ES-I3 (cell line): Measurements from ENCODE around the gene SERPINA12.
"Not testable (repeated sequence)": the region's sequence is repeated elsewhere in the genome, so short reads cannot be mapped to it uniquely, and the experiment has no call there.

Experiments
- H3K36me3 ChIP-seq: 2 replicates; pipeline ENCODE4 v1.6.1; 2013; ENCODE audit warnings: mild to moderate bottlenecking, low read length, control low read depth, moderate library complexity; ENCODE audit not compliant: insufficient read depth
- H3K4me1 ChIP-seq: 2 replicates; pipeline ENCODE4 v1.6.1; 2013; ENCODE audit warnings: mild to moderate bottlenecking, control low read depth, low read length; ENCODE audit not compliant: insufficient read depth
- H3K9ac ChIP-seq: 2 replicates; pipeline ENCODE4 v1.6.1; 2013; ENCODE audit warnings: low read depth, mild to moderate bottlenecking, low read length, moderate library complexity
- H3K9me3 ChIP-seq: 2 replicates; pipeline ENCODE4 v1.6.1; 2013; ENCODE audit warnings: mild to moderate bottlenecking, low read length, moderate library complexity; ENCODE audit not compliant: control insufficient read depth, insufficient read depth

The SERPINA12 gene

GRCh38 chr14:94491511-94491910 is 17.8 kb downstream of the SERPINA12 start:
- Histone ChIP-seq H3K4me1 (no peaks in the 10 kb centered on the region; the same call in 1 of the 2 replicates), H3K9me3 (no peaks in the 10 kb centered on the region), H3K9ac (no peak overlapping the region), H3K36me3 (no peaks in the 10 kb centered on the region)

GRCh38 chr14:94489336-94489735 is 19.9 kb downstream of the SERPINA12 start:
- Histone ChIP-seq H3K9ac (no peak overlapping the region), H3K4me1 (no peaks in the 10 kb centered on the region; the same call in 1 of the 2 replicates), H3K9me3 (no peaks in the 10 kb centered on the region), H3K36me3 (no peaks in the 10 kb centered on the region)

DNA sequence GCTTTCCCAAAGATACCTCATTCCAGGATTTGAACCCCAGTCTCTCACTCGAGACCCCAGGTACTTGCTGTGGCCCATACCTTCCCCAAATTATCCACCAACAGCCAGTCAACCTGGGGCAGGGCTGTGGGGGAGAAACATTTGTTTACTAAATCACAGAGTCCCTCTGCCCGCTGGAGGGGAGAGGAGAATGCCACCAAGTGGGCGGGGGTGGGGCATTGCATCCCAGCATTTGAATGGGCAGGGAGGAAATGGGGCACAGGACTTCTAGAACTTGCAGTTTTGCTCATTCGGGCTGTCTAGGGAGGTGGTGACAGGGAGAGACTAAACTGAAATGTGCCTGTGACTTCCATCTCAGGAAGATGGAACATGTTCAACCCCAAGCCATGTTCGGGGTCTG is 22.4 kb downstream of the SERPINA12 start:
- H3K9me3 ChIP-seq = no peaks in the 10 kb centered on the region
- H3K36me3 ChIP-seq = no peaks in the 10 kb centered on the region
- peak overlapping the region; percentile 55 for H3K9ac ChIP-seq
- no peaks in the 10 kb centered on the region; the same call in 1 of the 2 replicates for H3K4me1 ChIP-seq

- H3K4me1 ChIP-seq = no peaks in the 10 kb centered on the region; the same call in 1 of the 2 replicates
- peak overlapping the region; percentile 55 for H3K9ac ChIP-seq
- no peaks in the 10 kb centered on the region for H3K36me3 ChIP-seq
- H3K9me3 ChIP-seq = no peaks in the 10 kb centered on the region
These were observed 23.1 kb downstream of the SERPINA12 start for GRCh38 chr14:94485944-94486841.

DNA sequence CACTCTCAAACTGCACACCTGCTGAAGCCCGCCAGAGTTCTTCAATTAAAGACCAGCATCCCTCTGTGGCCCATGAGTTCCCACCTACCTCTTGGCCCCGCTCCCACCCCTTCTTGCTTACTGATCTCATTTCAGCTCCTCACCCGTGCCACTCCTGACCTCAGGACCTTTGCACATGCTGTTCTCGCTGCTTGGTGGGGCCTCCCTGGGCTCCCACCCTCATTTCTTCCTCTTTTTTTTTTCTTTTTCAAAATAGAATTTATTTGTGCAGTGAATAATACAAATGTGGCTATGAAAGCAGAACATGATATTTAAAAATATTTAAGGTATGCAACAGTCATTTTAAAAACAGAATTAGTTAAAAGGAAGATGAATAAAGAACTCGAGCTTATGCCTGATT is 24.8 kb downstream of the SERPINA12 start:
- H3K4me1 ChIP-seq = no peaks in the 10 kb centered on the region; the same call in 1 of the 2 replicates
- no peaks in the 10 kb centered on the region for H3K36me3 ChIP-seq

GRCh38 chr14:94483729-94484275 is 25.5 kb downstream of the SERPINA12 start:
- H3K9me3 ChIP-seq = peaks cover 4% of the 10 kb centered on the region; the same call in 1 of the 2 replicates
- H3K9ac ChIP-seq = no peak overlapping the region
- H3K36me3 ChIP-seq = no peaks in the 10 kb centered on the region
- H3K4me1 ChIP-seq = no peaks in the 10 kb centered on the region; the same call in 1 of the 2 replicates

More for the DNA sequence above, 24.8 kb downstream of the SERPINA12 start:
- no peaks in the 10 kb centered on the region for H3K9me3 ChIP-seq
- no peak overlapping the region for H3K9ac ChIP-seq

- Histone ChIP-seq H3K36me3 (no peaks in the 10 kb centered on the region), H3K9me3 (peaks cover 7% of the 10 kb centered on the region; the same call in 1 of the 2 replicates), H3K9ac (no peak overlapping the region), H3K4me1 (no peaks in the 10 kb centered on the region; the same call in 1 of the 2 replicates)
These were observed 26.2 kb downstream of the SERPINA12 start for GRCh38 chr14:94483071-94483451.

DNA sequence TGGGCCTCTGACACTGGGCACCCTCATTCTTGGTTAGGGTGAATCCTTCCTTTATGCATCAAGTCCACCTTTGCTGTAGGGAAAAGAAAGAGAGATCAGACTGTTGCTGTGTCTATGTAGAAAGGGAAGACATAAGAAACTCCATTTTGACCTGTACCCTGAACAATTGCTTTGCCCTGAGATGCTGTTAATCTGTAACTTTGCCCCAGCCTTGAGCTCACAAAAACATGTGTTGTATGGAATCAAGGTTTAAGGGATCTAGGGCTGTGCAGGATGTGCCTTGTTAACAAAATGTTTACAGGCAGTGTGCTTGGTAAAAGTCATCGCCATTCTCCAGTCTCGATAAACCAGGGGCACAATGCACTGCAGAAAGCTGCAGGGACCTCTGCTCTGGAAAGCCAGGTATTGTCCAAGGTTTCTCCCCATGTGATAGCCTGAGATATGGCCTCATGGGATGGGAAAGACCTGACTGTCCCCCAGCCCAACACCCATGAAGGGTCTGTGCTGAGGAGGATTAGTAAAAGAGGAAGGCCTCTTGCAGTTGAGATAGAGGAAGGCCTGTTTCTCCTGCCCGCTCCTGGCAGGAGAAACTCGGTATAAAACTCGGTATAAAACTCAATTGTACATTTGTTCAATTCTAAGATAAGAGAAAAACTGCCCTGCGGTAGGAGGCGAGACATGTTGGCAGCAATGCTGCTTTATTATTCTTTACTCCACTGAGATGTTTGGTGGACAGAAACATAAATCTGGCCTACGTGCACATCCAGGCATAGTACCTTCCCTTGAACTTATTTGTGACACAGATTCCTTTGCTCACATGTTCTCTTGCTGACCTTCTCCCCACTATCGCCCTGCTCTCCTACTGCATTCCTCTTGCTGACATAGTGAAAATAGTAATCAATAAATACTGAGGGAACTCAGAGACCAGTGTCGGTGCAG is 26.9 kb downstream of the SERPINA12 start:
- not testable (repeated sequence) for H3K36me3 ChIP-seq, H3K9ac ChIP-seq, H3K9me3 ChIP-seq, H3K4me1 ChIP-seq

GRCh38 chr14:94481468-94482131 is 27.7 kb downstream of the SERPINA12 start:
- H3K9me3 ChIP-seq = peaks cover 7% of the 10 kb centered on the region; the same call in 1 of the 2 replicates

DNA sequence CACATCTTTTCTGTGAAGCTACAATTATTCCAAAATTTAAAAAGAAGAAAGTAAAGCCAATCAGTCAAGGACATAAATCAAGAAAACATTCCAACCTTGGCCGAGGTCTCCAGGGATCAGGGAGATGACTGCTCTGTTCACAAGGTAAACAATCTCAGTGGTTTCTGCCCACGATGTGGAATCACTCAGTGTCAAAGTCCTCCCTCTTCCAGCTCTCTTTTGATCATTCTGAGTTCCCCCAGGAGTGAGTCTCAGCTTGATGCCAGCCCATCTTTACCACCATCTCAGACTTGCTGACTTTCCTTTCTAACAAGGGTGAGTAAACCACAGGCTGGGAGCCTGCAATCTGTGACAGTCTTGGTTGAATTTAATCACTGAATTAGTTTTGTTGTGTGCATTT is 28.5 kb downstream of the SERPINA12 start:
- no peaks in the 10 kb centered on the region for H3K36me3 ChIP-seq
- peaks cover 7% of the 10 kb centered on the region; the same call in 1 of the 2 replicates for H3K9me3 ChIP-seq
- no peak overlapping the region for H3K9ac ChIP-seq
- no peaks in the 10 kb centered on the region; the same call in 1 of the 2 replicates for H3K4me1 ChIP-seq

More at GRCh38 chr14:94481468-94482131, 27.7 kb downstream of the SERPINA12 start:
- H3K4me1 ChIP-seq = no peaks in the 10 kb centered on the region; the same call in 1 of the 2 replicates
- no peaks in the 10 kb centered on the region for H3K36me3 ChIP-seq
- no peak overlapping the region for H3K9ac ChIP-seq

- Histone ChIP-seq H3K9ac (no peak overlapping the region), H3K9me3 (peaks cover 7% of the 10 kb centered on the region; the same call in 1 of the 2 replicates), H3K36me3 (no peaks in the 10 kb centered on the region), H3K4me1 (peaks cover 4% of the 10 kb centered on the region; the same call in 1 of the 2 replicates)
These were observed 30.8 kb downstream of the SERPINA12 start for GRCh38 chr14:94478420-94478819.

DNA sequence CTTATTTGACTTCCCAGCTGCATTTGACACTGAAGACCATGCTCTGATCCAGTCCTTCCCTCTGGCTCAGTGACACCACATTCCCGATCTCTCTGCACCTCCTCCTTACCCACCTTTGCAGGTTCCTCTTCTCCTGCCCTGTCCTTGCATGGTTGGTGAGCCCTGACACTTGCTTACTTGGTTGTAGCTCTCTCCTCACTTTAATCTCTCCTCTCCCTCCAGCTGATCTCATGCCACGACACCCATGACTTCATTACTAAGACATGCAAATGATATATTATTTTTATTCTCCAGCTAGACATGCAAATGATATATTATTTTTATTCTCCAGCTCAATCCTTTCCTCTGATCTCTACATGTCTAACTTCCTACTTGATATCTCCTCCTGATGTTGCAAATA is 33.2 kb downstream of the SERPINA12 start, which contains the start of gene SERPINA9:
SERPINA9 (minus strand) TSS at position 175 of the 400 bp plus-strand sequence. CDS start 6,357 bp downstream, outside the sequence.
- peaks cover 4% of the 10 kb centered on the region; the same call in 1 of the 2 replicates for H3K4me1 ChIP-seq
- H3K9ac ChIP-seq = no peak within 1 kb of the TSS
- no peaks in the 10 kb centered on the region for H3K36me3 ChIP-seq
- peaks cover 7% of the 10 kb centered on the region; the same call in 1 of the 2 replicates for H3K9me3 ChIP-seq

DNA sequence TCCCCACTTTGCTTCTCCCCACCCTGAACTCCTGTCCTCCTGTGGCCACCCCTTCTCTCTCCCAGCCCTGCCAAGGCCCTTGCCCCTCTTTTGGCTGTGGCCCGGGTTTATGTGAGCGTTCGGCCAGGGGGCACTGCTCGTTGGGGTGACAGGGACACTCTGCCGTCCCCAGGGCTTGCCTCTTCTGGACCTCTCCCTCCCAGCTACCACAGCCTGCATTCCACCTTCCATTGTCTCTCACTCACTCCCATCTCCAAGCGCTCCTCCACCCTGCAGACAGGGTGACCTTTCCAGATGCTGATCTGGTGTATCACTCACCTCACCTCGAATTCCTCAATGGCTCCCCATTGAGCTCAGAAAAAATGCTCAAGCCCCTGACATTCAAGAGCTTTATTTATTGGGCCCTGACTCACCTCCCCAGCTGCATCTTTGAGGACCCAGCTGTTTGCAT is 34.7 kb downstream of the SERPINA12 start:
- no peak overlapping the region for H3K9ac ChIP-seq
- H3K36me3 ChIP-seq = no peaks in the 10 kb centered on the region
- H3K4me1 ChIP-seq = peaks cover 4% of the 10 kb centered on the region; the same call in 1 of the 2 replicates
- H3K9me3 ChIP-seq = peaks cover 7% of the 10 kb centered on the region; the same call in 1 of the 2 replicates
